ENCODE results near the gene IL1F10.

IL1F10 gene

GRCh38 chr2:113057117-113057516, 10.7 kb upstream of the IL1F10 start:
- no peak for TF ChIP-seq CTCF (IDR thresholded peaks at IDR 0.05; ENCODE audit: insufficient read depth, low read depth, low read length, missing control alignments)
- H3K4me3 ChIP-seq (ENCODE audit: low read depth, low read length) = no peak overlapping the region
- no peak for DNase-seq (ENCODE audit: low read depth)

- no peak for TF ChIP-seq CTCF (IDR thresholded peaks at IDR 0.05; ENCODE audit: insufficient read depth, low read depth, low read length, missing control alignments)
- no peak for DNase-seq (ENCODE audit: low read depth)
Measured at GRCh38 chr2:113058411-113058994, 9.3 kb upstream of the IL1F10 start.

GRCh38 chr2:113058998-113059960, 8.5 kb upstream of the IL1F10 start, which contains the start of gene IL36RN:
Gene IL36RN, plus strand, starts transcription at chr2:113059198. Its CDS starts 241 bp downstream, at chr2:113059439.
- no peak for TF ChIP-seq CTCF (IDR thresholded peaks at IDR 0.05; ENCODE audit: insufficient read depth, low read depth, low read length, missing control alignments)
- no peak within 1 kb of the TSS for H3K4me3 ChIP-seq (ENCODE audit: low read depth, low read length)
- DNase-seq (ENCODE audit: low read depth) = no peak

More at GRCh38 chr2:113058411-113058994, 9.3 kb upstream of the IL1F10 start:
- no peak overlapping the region for H3K4me3 ChIP-seq (ENCODE audit: low read depth, low read length)

GRCh38 chr2:113060396-113060795, 7.4 kb upstream of the IL1F10 start:
- TF ChIP-seq CTCF (IDR thresholded peaks at IDR 0.05; ENCODE audit: insufficient read depth, low read depth, low read length, missing control alignments) = no peak
- no peak for DNase-seq (ENCODE audit: low read depth)
- H3K4me3 ChIP-seq (ENCODE audit: low read depth, low read length) = no peak overlapping the region

GRCh38 chr2:113060796-113061195, 7.0 kb upstream of the IL1F10 start:
- no peak for DNase-seq (ENCODE audit: low read depth)
- no peak overlapping the region for H3K4me3 ChIP-seq (ENCODE audit: low read depth, low read length)
- no peak for TF ChIP-seq CTCF (IDR thresholded peaks at IDR 0.05; ENCODE audit: insufficient read depth, low read depth, low read length, missing control alignments)

GRCh38 chr2:113061241-113061640, 6.5 kb upstream of the IL1F10 start:
- no peak for DNase-seq (ENCODE audit: low read depth)
- no peak overlapping the region for H3K4me3 ChIP-seq (ENCODE audit: low read depth, low read length)

More at GRCh38 chr2:113061241-113061640, 6.5 kb upstream of the IL1F10 start:
- no peak for TF ChIP-seq CTCF (IDR thresholded peaks at IDR 0.05; ENCODE audit: insufficient read depth, low read depth, low read length, missing control alignments)

Data from GM12865 (cell line).